Measurements from ENCODE around the gene ZNF175.
A peak's percentile ranks its signal among the peaks of the same experiment; 100 is the strongest.

ZNF175 gene

DNA sequence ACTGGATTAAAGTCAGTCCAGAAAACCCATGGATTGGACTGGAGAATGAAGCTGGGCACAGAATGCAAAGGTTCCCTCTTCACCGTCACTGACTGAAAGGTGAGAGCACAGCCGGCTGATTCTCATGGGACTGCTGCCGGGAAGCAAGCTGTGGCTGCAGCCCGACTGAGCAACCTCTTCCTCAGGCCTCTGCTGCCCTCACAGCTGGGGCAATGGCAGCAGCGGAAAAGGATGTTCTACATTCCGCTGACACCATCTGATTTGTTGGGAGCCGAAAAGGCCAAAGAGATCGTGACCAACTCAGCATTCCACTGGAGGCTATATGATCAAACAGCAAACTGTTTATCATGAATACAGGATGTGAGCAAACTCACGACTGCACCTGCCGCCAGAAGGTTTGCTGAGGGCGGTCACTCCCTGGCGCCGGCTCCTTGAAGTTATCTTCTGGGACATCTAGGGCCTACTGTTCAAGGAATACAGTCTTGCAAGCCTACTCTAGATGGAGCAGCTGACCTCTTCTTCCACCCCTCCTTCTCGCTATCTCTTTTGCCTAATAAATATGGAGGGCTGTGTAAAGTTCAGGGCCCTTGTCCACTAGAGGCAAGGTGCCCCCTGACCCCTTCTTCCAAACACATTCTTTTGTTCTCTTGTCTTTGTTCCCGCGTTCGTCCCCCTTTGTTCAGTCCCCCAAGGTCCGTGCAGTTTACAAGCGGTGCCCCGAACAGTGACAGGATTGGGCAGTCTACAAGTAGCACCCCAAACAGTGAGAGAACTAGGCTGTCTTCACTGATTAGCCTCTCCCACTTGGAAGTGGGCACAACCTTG, 20.0 kb upstream of the ZNF175 start:
- DNase-seq: no peak

GRCh38 chr19:51551673-51552432, 19.2 kb upstream of the ZNF175 start:
- no peak for DNase-seq

GRCh38 chr19:51552608-51552995, 18.5 kb upstream of the ZNF175 start:
- no peak for DNase-seq

DNA sequence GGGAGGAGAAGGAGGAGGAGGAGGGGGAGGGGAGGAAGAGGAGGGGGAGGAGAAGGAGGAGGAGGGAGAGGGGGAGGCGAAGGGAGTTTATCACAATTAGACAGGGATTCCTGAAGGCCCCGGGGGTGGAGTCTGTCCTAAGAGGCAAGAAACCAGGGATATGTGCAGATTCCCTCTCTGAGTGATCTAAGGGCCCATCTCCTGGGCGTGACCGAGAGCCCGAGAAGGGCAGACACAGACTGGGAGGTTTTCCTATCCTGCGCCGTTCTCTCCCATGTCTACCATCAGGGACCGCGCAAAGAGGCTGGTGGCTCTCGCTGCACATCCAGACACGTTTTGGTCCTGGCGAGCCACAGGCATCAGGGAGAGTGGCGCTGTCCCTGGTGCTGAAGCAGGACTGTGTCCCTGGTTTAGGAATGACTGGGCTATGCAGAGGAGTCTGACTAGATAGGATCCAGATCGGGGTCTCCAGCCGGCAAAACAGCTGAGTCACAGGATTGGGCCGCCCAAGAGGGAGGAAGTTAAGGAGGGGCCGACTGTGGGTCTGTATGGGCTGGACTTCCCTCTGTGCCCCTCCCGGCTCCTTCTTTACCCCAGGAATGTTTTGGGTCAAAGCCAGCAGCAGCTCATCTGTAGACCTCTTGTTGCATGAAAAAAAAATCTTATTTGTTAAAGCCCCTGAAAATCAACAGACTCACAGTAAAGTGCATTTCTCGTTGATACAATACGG, 17.9 kb upstream of the ZNF175 start:
- peak in 2 of 4 experiments; percentile 13 to 19 for DNase-seq

- DNase-seq: no peak
Observed at GRCh38 chr19:51559240-51559639, 11.8 kb upstream of the ZNF175 start.

- no peak for DNase-seq
Observed at GRCh38 chr19:51560339-51560738, 10.7 kb upstream of the ZNF175 start.

- no peak for DNase-seq
Observed at GRCh38 chr19:51564791-51565190, 6.3 kb upstream of the ZNF175 start.

DNA sequence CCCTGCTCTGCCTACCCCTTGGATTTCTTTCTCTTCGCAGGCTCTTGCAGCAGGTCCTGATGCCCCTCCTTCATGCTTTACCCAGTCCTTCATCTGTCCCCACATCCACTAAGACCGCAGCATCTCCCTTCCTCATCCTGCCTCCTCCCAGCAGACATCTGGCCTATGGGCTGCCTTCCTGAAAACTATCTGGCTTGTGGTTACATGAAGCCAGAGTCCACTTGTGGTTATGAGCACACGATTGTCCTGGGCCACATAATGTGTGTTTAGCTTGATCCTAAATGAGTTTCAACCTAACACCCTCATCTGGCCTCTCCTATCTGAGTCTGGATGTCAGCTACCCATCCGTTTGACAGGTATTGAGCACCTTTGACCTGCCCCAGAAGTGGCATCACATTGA, 5.5 kb upstream of the ZNF175 start:
- DNase-seq: no peak

DNA sequence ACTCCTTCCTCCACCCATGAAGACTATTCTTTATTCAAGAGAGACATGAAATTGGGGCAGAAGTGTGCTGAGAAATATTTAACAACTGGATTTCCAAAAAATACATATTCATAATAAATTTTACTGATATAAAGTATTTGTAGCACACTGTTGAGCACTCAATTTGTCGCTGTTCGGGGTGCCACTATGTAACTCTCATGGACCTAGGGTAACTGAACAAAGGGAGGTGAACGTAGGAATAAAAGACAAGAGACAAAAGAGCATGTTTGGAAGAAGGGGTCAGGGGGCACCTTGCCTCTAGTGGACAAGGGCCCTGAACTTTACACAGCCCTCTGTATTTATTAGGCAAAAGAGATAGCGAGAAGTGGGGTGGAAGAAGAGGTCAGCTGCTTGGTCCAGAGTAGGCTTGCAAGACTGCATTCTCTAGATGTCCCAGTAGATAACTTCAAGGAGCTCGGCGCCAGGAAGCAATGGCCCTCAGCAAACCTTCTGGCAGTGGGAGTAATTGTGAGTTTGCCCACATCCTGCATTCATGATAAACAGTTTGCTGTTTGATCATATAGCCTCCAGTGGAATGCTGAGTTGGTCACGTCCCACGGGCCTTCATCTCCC, 4.5 kb upstream of the ZNF175 start:
- DNase-seq: no peak

- no peak for DNase-seq
Observed at GRCh38 chr19:51567583-51567982, 3.5 kb upstream of the ZNF175 start.

DNA sequence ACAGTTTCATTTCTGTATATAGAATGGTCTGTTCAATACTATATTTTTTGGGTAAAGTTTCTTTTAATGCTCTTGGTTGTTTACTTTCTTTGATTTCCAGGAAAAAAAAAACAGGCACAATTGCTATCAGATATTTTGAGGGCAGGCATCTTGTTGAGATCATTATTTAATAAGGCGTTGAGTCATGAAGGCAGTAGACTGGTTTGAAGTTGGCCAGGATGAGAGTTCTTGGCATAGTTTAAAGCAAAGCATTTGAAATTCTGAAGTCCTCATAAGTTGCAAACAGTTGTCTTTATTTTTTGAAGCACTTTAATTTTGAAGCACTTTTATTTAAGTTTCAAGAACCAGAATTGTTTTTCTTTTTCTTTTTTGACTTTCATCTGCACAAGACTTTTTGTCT, 2.6 kb upstream of the ZNF175 start:
- no peak for DNase-seq

- DNase-seq: no peak
Observed at GRCh38 chr19:51571599-51571998, 516 bp downstream of the ZNF175 start.

DNA sequence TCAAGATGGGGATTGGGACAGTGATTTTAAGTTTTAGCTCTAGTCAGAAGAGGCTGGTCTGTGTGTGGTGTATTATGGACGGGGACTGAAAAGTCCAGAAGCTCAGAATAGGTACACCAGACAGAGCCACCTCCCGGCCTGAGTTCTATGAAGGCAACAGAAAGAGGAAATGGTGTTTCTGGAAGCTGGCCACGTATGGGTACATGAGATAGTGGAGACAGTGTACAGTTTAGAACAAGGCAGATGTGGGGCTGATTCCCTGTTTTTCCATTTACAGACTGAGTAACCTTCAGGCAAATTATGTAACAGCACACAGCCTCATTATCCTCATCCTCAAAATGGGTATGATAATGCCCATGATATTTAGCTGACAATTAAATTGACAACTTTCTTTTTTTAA, 1.3 kb downstream of the ZNF175 start:
- no peak for DNase-seq

DNA sequence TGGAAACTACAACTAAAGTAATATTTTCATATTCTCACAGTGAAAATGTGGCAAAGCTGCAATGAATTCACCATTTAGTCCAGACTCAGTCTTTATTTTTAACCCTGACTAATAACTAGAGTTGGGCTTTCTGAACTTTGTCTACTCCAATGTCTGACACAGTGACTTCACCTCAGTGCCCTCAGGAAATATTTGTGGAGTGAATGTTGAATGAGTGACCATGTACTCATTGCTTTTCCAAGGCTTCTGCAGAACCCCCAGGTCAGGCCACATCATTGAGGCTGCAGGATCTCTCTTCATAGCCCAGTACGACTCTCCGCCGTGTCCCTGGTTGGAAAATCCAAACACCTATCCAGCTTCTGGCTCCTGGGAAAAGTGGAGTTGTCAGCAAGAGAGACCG, 1.8 kb downstream of the ZNF175 start:
- no peak for DNase-seq

- no peak for DNase-seq
Observed at GRCh38 chr19:51573331-51573730, 2.2 kb downstream of the ZNF175 start.

- no peak for DNase-seq
Observed at GRCh38 chr19:51576850-51577249, 5.8 kb downstream of the ZNF175 start.

- no peak for DNase-seq
Observed at GRCh38 chr19:51586103-51586728, 15.1 kb downstream of the ZNF175 start.

DNA sequence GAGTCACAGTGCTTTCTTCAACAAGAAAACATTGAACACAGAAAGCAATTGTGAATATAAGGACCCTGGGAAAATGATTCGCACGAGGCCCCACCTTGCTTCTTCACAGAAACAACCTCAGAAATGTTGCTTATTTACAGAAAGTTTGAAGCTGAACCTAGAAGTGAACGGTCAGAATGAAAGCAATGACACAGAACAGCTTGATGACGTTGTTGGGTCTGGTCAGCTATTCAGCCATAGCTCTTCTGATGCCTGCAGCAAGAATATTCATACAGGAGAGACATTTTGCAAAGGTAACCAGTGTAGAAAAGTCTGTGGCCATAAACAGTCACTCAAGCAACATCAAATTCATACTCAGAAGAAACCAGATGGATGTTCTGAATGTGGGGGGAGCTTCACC, 15.7 kb downstream of the ZNF175 start:
- no peak for DNase-seq

- DNase-seq: no peak
Observed at GRCh38 chr19:51587264-51588191, 16.4 kb downstream of the ZNF175 start.

- DNase-seq: no peak
Observed at GRCh38 chr19:51589511-51589910, 18.4 kb downstream of the ZNF175 start.

DNA sequence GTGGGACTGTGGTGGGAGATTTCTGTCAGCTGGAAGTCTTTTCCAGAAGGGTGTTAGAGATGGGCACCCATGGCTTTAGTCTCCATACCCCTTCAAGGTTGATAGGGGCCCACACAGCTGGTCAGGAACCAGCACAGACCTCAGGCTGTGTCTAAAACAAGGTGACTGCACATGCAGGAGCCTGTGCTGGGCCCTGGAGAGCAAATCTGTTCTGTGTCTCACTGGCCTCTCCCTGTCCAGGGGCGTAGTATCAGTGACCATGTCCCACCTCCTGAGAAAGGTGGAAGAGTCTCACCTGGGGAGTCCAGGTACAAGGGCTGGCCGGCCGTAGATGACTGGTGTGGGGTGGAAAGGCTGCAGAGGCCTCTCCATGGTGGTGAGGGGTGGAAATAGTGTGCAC, 19.4 kb downstream of the ZNF175 start:
- no peak for DNase-seq

DNA sequence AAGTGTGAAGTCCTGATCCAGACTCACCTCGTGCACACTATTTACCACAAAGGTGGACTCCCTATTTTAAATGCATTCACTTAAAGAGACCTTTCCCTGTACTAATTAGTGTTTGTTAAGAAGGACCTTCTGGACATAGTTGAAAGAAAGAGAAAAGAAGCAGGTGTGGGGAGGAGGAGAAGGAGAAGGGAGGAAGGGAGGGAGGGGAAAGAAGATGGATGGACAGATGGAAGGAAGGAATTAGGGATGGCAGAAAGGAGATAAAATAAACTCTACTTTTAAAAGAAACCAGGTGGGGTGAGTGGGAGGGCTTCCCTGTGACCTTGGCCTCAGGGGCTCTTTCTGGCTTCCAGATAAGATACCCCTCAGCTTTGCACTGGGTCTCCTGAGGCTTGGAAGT, 21.4 kb downstream of the ZNF175 start:
- DNase-seq: no peak

Measured in activated CD4-positive, CD25-positive, alpha-beta regulatory T cell (primary cell).